ENCODE data around the gene EXTL2. TPM values are rescaled to one million over a fixed set of nuclear protein-coding genes. Genes with fewer than 3 reads are reported as not detected.
"Not testable (repeated sequence)": the region's sequence is repeated elsewhere in the genome, so short reads cannot be mapped to it uniquely, and the experiment has no call there.

Gene EXTL2
- total RNA-seq, 2 donors from 2014 or later: 12.5 to 17.1 TPM

DNA sequence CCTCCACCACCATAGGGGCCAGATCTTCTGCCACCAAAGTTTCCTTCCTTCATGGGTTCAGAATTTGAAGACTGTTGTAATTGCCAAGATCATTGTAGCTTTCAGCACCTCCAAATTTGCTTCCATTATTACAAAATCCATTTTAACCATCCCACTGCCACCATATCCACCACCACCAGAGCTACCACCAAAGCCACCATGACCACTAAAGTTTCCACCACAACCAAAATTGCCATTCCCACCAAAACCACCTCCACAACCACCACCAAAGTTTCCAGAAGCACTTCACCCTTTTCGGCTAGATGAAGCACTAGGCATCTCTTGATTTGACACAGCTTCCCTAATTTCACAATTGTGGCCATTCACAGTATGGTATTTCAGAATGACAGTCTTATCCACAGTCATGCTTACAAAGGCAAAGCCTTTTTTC, 46.5 kb upstream of the EXTL2 start:
- TF ChIP-seq, protein P1, sequence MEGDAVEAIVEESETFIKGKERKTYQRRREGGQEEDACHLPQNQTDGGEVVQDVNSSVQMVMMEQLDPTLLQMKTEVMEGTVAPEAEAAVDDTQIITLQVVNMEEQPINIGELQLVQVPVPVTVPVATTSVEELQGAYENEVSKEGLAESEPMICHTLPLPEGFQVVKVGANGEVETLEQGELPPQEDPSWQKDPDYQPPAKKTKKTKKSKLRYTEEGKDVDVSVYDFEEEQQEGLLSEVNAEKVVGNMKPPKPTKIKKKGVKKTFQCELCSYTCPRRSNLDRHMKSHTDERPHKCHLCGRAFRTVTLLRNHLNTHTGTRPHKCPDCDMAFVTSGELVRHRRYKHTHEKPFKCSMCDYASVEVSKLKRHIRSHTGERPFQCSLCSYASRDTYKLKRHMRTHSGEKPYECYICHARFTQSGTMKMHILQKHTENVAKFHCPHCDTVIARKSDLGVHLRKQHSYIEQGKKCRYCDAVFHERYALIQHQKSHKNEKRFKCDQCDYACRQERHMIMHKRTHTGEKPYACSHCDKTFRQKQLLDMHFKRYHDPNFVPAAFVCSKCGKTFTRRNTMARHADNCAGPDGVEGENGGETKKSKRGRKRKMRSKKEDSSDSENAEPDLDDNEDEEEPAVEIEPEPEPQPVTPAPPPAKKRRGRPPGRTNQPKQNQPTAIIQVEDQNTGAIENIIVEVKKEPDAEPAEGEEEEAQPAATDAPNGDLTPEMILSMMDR (IDR thresholded peaks at IDR 0.05): no peak
- TF ChIP-seq POLR2A (IDR thresholded peaks at IDR 0.05): no peak
- WGBS, 2 donors: 78 to 85% methylated on average over 1 of the region's 1 CpG
- intact Hi-C loops (cut with DNase I): no loop called here

DNA sequence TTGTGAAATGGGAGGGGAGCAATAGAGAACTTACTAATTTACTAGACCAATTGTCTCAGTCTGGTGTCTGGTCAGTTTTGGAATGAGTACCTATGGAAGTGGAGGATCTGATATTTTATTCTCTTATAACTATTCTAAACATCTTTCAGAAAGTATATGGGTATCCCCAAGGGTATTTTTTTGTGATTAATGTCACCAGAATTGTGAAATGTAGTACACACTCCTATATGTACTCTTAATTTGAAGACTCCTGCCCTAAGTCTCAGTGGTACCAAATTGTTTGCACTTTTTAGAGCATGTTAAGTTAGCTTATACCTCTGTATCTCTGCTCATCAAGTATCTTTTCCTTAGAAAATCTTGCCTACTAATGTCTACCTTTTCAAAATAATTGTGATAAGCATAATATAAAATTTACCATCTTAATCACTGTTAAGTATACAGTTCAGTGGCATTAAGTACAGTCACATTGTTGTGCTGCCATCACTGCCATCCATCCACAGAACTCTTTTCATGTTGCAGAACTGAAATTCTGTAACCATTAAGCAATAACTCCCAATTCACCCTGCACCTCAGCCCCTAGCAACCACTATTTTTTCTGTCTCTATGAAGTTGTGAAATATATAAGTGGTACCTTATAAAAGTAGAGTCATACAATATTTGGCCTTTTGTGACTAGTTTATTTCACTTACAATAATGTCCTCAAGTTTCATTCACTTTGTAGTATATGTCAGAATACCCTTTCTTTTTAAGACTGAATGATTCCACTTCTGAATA, 41.7 kb upstream of the EXTL2 start:
- H3K36me3 ChIP-seq (replicated peaks in 1 of 2; ENCODE audit: insufficient read depth in 1 of 2, low read depth in 2 of 2): peaks cover 0 to 3% of the 10 kb centered on the region in 2 donors
- TF ChIP-seq POLR2A (IDR thresholded peaks at IDR 0.05): no peak
- TF ChIP-seq, protein P1 (IDR thresholded peaks at IDR 0.05): no peak
- no peak for DNase-seq
- H3K27me3 ChIP-seq: no peaks in the 10 kb centered on the region
- no peak overlapping the region for H3K4me3 ChIP-seq
- no peaks in the 10 kb centered on the region for H3K9me3 ChIP-seq
- intact Hi-C loops (cut with DNase I): no loop called here
- no peak for ATAC-seq
- no peaks in the 10 kb centered on the region for H3K4me1 ChIP-seq
- no peak overlapping the region for H3K27ac ChIP-seq

More for the DNA sequence above, 46.5 kb upstream of the EXTL2 start:
- Histone ChIP-seq H3K9me3 (no peaks in the 10 kb centered on the region), H3K27ac (no peak overlapping the region), H3K4me1 (no peaks in the 10 kb centered on the region), H3K36me3 (replicated peaks in 1 of 2; ENCODE audit: insufficient read depth in 1 of 2, low read depth in 2 of 2) (peaks cover 0 to 3% of the 10 kb centered on the region in 2 donors), H3K27me3 (no peaks in the 10 kb centered on the region), H3K4me3 (no peak overlapping the region)
- no peak for ATAC-seq
- DNase-seq: no peak

DNA sequence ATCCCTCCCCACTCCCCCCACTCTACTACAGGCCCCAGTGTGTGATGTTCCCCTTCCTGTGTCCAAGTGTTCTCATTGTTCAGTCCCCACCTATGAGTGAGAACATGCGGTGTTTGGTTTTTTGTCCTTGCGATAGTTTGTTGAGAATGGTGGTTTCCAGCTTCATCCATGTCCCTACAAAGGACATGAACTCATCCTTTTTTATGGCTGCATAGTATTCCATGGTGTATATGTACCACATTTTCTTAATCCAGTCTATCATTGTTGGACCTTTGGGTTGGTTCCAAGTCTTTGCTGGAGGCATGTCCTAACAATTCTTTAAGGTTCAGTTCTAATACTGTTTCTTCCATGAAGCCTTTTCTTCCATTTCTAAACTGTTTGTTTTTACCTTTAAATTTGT, 38.9 kb upstream of the EXTL2 start:
- H3K4me3 ChIP-seq; ATAC-seq; H3K9me3 ChIP-seq; H3K27me3 ChIP-seq; H3K27ac ChIP-seq; DNase-seq; intact Hi-C loops (cut with DNase I); H3K36me3 ChIP-seq (replicated peaks in 1 of 2; ENCODE audit: insufficient read depth in 1 of 2, low read depth in 2 of 2); H3K4me1 ChIP-seq: not testable (repeated sequence)
- WGBS, 2 donors: 98 to 100% methylated on average over 2 of the region's 2 CpGs

DNA sequence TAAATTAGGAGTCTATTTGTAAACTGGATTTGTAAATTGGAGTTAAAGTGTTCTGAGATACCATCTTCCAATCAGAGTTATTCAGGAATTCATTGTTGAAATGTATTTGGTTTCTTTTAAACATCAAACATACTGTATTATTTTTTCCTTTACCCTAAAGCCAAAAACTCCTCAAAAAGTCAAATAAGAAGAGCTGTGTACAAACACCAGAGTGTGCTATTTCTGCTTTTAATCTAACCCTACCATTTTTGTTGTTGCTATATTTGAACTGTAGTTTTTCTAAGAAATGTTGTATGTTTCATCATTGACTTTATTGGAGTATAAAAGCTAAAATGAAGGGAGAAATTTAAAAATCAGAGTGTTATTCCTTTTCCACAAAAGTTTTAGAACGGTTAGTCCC, 37.1 kb upstream of the EXTL2 start:
- intact Hi-C loops (cut with DNase I): no loop called here
- TF ChIP-seq, protein P1 (IDR thresholded peaks at IDR 0.05): no peak
- no peak for TF ChIP-seq POLR2A (IDR thresholded peaks at IDR 0.05)
- 95 to 100% methylated on average over 1 of the region's 1 CpG for WGBS, 2 donors
- DNase-seq: no peak
- no peak for ATAC-seq
- Histone ChIP-seq H3K4me3 (no peak overlapping the region), H3K27me3 (no peaks in the 10 kb centered on the region), H3K36me3 (replicated peaks in 1 of 2; ENCODE audit: insufficient read depth in 1 of 2, low read depth in 2 of 2) (no peaks in the 10 kb centered on the region), H3K27ac (no peak overlapping the region), H3K9me3 (no peaks in the 10 kb centered on the region), H3K4me1 (no peaks in the 10 kb centered on the region)

DNA sequence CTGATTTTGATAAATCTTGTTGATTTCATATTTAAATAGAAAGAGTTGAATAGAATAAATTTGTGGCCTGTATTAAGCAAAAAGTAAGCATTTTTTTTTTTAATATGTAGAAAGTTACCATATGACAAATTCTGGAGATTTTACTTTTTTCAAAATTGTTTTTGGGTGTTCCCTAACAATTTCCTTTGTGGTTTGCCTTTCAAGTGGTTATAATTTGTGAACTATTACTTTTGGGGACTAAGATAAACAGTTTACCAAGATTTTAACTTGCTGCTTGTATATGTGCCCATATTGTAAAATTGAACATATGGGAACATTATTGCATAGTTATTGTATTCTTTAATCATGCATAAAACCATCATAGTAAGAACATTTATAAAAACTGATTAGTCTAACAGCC, 35.9 kb upstream of the EXTL2 start:
- no peak for ATAC-seq
- Histone ChIP-seq H3K27me3 (no peaks in the 10 kb centered on the region), H3K27ac (no peak overlapping the region), H3K9me3 (no peaks in the 10 kb centered on the region), H3K4me3 (no peak overlapping the region), H3K36me3 (replicated peaks in 1 of 2; ENCODE audit: insufficient read depth in 1 of 2, low read depth in 2 of 2) (no peaks in the 10 kb centered on the region), H3K4me1 (no peaks in the 10 kb centered on the region)
- no peak for DNase-seq
- TF ChIP-seq, protein P1 (IDR thresholded peaks at IDR 0.05): no peak
- TF ChIP-seq POLR2A (IDR thresholded peaks at IDR 0.05): no peak
- intact Hi-C loops (cut with DNase I): no loop called here

Measured in body of pancreas (tissue), 4 donors.